ENCODE measurements around the gene ZNF416.

GRCh38 chr19:57570707-57571106, 8.0 kb downstream of the ZNF416 start:
- TF ChIP-seq, protein P1, sequence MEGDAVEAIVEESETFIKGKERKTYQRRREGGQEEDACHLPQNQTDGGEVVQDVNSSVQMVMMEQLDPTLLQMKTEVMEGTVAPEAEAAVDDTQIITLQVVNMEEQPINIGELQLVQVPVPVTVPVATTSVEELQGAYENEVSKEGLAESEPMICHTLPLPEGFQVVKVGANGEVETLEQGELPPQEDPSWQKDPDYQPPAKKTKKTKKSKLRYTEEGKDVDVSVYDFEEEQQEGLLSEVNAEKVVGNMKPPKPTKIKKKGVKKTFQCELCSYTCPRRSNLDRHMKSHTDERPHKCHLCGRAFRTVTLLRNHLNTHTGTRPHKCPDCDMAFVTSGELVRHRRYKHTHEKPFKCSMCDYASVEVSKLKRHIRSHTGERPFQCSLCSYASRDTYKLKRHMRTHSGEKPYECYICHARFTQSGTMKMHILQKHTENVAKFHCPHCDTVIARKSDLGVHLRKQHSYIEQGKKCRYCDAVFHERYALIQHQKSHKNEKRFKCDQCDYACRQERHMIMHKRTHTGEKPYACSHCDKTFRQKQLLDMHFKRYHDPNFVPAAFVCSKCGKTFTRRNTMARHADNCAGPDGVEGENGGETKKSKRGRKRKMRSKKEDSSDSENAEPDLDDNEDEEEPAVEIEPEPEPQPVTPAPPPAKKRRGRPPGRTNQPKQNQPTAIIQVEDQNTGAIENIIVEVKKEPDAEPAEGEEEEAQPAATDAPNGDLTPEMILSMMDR (IDR thresholded peaks at IDR 0.05), result no peak
- TF ChIP-seq POLR2A (IDR thresholded peaks at IDR 0.05), result no peak

All from stomach (tissue), 4 donors.